ENCODE data around the gene DBN1. TPM values are rescaled to one million over a fixed set of nuclear protein-coding genes. Genes with fewer than 3 reads are reported as not detected.

Gene DBN1
- total and polyA plus RNA-seq, 12 donors, result 5.1 to 47.1 (median 12.6) TPM

- TF ChIP-seq POLR2A (IDR thresholded peaks at IDR 0.05) (no peak), CTCF (IDR thresholded peaks at IDR 0.05) (no peak)
- peaks cover 12 to 32% of the 10 kb centered on the region in 2 donors for H3K4me1 ChIP-seq (replicated peaks in 1 of 2)
- H3K27me3 ChIP-seq, result no peaks in the 10 kb centered on the region
- H3K36me3 ChIP-seq (replicated peaks in 1 of 2), result peaks cover 0 to 18% of the 10 kb centered on the region in 2 donors
- 77 to 91% (median 84%) methylated on average over 10 of the region's 10 CpGs for WGBS, 4 donors
- no peak overlapping the region for H3K4me3 ChIP-seq
- intact Hi-C loops (cut with DNase I), result no loop called here
- no peaks in the 10 kb centered on the region for H3K9me3 ChIP-seq (replicated peaks in 1 of 3)
- H3K27ac ChIP-seq, result peak overlapping the region in 2 of 5 donors; percentile 35 to 58
- no peak for DNase-seq
These were observed 44.7 kb downstream of the DBN1 start for GRCh38 chr5:177428574-177429217.

GRCh38 chr5:177427919-177428573, 45.4 kb downstream of the DBN1 start:
- H3K9me3 ChIP-seq (replicated peaks in 1 of 3), result no peaks in the 10 kb centered on the region
- H3K27me3 ChIP-seq, result no peaks in the 10 kb centered on the region
- H3K27ac ChIP-seq, result no peak overlapping the region
- no peak overlapping the region for H3K4me3 ChIP-seq
- peaks cover 0 to 11% of the 10 kb centered on the region in 2 donors for H3K36me3 ChIP-seq (replicated peaks in 1 of 2)
- intact Hi-C loops (cut with DNase I), result no loop called here
- TF ChIP-seq POLR2A (IDR thresholded peaks at IDR 0.05) (no peak), CTCF (IDR thresholded peaks at IDR 0.05) (no peak)
- H3K4me1 ChIP-seq (replicated peaks in 1 of 2), result peaks cover 12 to 32% of the 10 kb centered on the region in 2 donors
- peak in 1 of 7 donors; percentile 18 for DNase-seq
- 73 to 87% (median 79%) methylated on average over 5 to 11 of the region's 11 CpGs for WGBS, 4 donors

- Histone ChIP-seq H3K36me3 (replicated peaks in 1 of 2) (peaks cover 0 to 4% of the 10 kb centered on the region in 2 donors), H3K27me3 (no peaks in the 10 kb centered on the region), H3K4me3 (peak overlapping the region in 3 of 4 donors; percentile 65 to 87 (median 77)), H3K27ac (peak overlapping the region in 3 of 5 donors; percentile 82 to 95 (median 83)), H3K9me3 (replicated peaks in 1 of 3) (no peaks in the 10 kb centered on the region), H3K4me1 (replicated peaks in 1 of 2) (peaks cover 12 to 32% of the 10 kb centered on the region in 2 donors)
- WGBS, 4 donors, result 15 to 19% (median 17%) methylated on average over 10 to 11 of the region's 11 CpGs
- intact Hi-C loops (cut with DNase I), result no loop called here
- DNase-seq, result peak in 1 of 7 donors; percentile 41
- TF ChIP-seq CTCF (IDR thresholded peaks at IDR 0.05), result no peak
- TF ChIP-seq POLR2A (IDR thresholded peaks at IDR 0.05), result no peak
These were observed 46.1 kb downstream of the DBN1 start for GRCh38 chr5:177427211-177427822.

- Histone ChIP-seq H3K4me3 (peak within 1 kb of the TSS in 3 of 4 donors; percentile 65 to 87 (median 77)), H3K27ac (peak within 1 kb of the TSS; percentile 66 to 95 (median 92)), H3K36me3 (replicated peaks in 1 of 2) (no peaks in the 10 kb centered on the region), H3K9me3 (replicated peaks in 1 of 3) (no peaks in the 10 kb centered on the region), H3K27me3 (no peaks in the 10 kb centered on the region), H3K4me1 (replicated peaks in 1 of 2) (peaks cover 12 to 32% of the 10 kb centered on the region in 2 donors)
- peak in 6 of 7 donors; percentile 50 to 68 (median 60) for DNase-seq
- WGBS, 4 donors, result 0 to 1% (median 0%) methylated on average over 19 to 82 of the region's 82 CpGs
- intact Hi-C loops (cut with DNase I), result no loop called here
- no peak for TF ChIP-seq CTCF (IDR thresholded peaks at IDR 0.05)
- TF ChIP-seq POLR2A (IDR thresholded peaks at IDR 0.05), result peak; percentile 57 to 87
These were observed 46.7 kb downstream of the DBN1 start, which contains the start of gene GRK6 for GRCh38 chr5:177426566-177427210. TSS of gene GRK6 (plus strand) at chr5:177426676. CDS start at chr5:177426846, 170 bp downstream.

All from adrenal gland (tissue), 12 donors.